Astrocyte of the spinal cord (primary cell): ENCODE measurements around the gene COQ7.
A peak's percentile ranks its signal among the peaks of the same experiment; 100 is the strongest.

Experiments
- DNase-seq: peaks from one replicate; pipeline ENCODE4 v3.0.0; 2011; ENCODE audit warnings: low read depth, low spot score
- H3K4me3 ChIP-seq: 2 replicates; pipeline ENCODE4 v1.5.1; 2011; ENCODE audit warnings: low read depth, mild to moderate bottlenecking, low read length, moderate library complexity
- CTCF ChIP-seq: IDR thresholded peaks from 2 replicates; pipeline ENCODE4 v1.5.1; 2012; ENCODE audit warnings: low read depth, mild to moderate bottlenecking, low read length, inconsistent platforms
- in situ Hi-C: cut with HindIII; loops from 2 replicates; pipeline ENCODE4 v1.10.0; 2017; ENCODE audit warnings: low sequenced_read_pairs

The COQ7 gene

DNA sequence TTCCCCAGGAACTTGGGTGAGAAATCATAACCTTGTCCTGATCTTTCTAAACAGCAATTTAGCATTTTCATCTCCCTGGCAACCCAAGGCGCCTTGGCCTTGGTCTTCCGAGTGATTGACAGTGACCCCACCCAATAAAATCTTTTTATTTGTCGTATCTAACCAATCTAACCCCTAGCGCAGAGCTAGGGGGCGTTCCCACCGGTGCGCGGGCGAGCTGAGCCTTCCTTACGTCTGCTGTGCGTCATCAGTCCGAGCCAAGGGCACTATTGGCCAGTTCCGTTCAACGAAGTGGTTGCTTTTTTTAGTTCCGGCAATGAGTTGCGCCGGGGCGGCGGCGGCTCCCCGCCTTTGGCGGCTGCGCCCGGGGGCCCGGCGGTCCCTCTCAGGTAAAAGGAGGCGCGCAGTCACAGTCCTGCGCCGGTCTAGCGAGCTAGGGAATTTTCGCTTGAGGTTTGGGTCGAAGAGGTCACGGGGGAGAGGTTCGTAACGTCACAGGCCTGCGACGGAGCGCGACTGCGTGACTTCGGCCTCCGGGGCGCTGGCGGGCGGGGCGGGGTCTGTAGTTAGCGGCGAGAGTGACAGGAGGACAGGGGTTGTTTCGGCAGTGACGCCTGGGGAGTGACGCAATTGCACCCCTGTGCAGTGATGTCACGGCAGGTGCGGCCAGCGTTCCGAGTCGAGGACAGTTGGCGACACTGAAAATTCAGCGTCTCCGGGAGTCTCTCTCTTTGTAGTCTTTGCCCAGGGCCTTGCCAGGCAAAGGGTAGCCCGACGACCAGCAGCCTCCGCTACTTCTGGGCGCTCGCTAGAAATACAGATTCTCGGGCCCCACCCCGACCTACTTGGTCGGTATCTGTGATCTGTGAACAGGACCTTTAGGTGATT is at the start of gene COQ7:
Gene COQ7, plus strand, starts transcription at position 266 of the 888 bp plus-strand sequence. Its CDS starts 51 bp downstream, at position 317.
- peak; percentile 100 for DNase-seq
- in situ Hi-C loops, result no loop called here
- H3K4me3 ChIP-seq, result peak within 1 kb of the TSS; percentile 89
- TF ChIP-seq CTCF, result no peak

GRCh38 chr16:19020689-19021088 is 46.7 kb upstream of the COQ7 start:
- DNase-seq, result no peak
- no peak for TF ChIP-seq CTCF
- no peak overlapping the region for H3K4me3 ChIP-seq
- in situ Hi-C loops, result no loop called here

GRCh38 chr16:19021747-19022146 is 45.7 kb upstream of the COQ7 start:
- in situ Hi-C loops, result no loop called here
- DNase-seq, result no peak
- TF ChIP-seq CTCF, result no peak
- H3K4me3 ChIP-seq, result no peak overlapping the region

DNA sequence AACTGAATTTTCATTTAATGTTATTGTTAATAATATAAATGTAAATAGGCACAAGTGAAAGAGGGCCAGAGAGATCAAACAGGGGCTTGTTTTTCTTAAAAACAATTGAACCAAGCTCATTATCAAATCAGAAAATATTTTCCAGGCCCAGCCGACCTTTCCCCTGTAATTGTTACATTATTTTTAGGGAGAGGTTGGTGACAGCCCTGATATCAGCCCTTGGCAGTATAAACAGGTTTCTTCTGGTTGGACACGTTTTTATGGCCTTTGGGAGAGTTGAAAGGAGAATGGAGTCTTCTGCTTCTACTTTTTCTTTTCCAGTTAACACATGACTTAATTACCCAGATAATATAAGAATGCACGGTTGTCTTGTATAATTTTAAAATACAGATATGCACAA is 40.0 kb upstream of the COQ7 start:
- no peak overlapping the region for H3K4me3 ChIP-seq
- in situ Hi-C loops, result no loop called here
- no peak for TF ChIP-seq CTCF
- DNase-seq, result no peak

GRCh38 chr16:19029980-19030379 is 37.4 kb upstream of the COQ7 start:
- in situ Hi-C loops, result no loop called here
- no peak overlapping the region for H3K4me3 ChIP-seq
- no peak for TF ChIP-seq CTCF
- no peak for DNase-seq

GRCh38 chr16:19031738-19032137 is 35.7 kb upstream of the COQ7 start:
- no peak for DNase-seq
- in situ Hi-C loops, result no loop called here
- no peak for TF ChIP-seq CTCF
- no peak overlapping the region for H3K4me3 ChIP-seq
